Measurements from ENCODE around the gene ASB6.
A peak's percentile ranks its signal among the peaks of the same experiment; 100 is the strongest.

GRCh38 chr9:129617167-129617566 lies 24.8 kb downstream of the ASB6 start:
- TF ChIP-seq CTCF (IDR thresholded peaks at IDR 0.05) = peak; percentile 26; the same call in 1 of the 2 replicates
- no peak for TF ChIP-seq ATF3 (CRISPR knock-in tag; conservative IDR thresholded peaks at IDR 0.05)
- no peak for TF ChIP-seq GABPB1 (CRISPR knock-in tag; IDR thresholded peaks at IDR 0.05)
- TF ChIP-seq ZNF263 (CRISPR knock-in tag; IDR thresholded peaks at IDR 0.05; ENCODE audit: low read depth) = no peak
- no peak for TF ChIP-seq ZNF232 (CRISPR knock-in tag; IDR thresholded peaks at IDR 0.05)
- no peak for TF ChIP-seq SP1 (CRISPR knock-in tag; conservative IDR thresholded peaks at IDR 0.05)
- TF ChIP-seq ARID4B (CRISPR knock-in tag; IDR thresholded peaks at IDR 0.05; ENCODE audit: borderline replicate concordance) = no peak
